NT2/D1 (cell line): ENCODE results near the gene TTC17.
"Not testable (repeated sequence)": the region's sequence is repeated elsewhere in the genome, so short reads cannot be mapped to it uniquely, and the experiment has no call there.

Source experiments
- DNase-seq: peaks from one replicate; pipeline ENCODE4 v3.0.0-alpha.2; 2011; ENCODE audit warnings: low read depth, low spot score
- H3K27me3 ChIP-seq: 2 replicates; pipeline ENCODE4 v1.6.0; 2011; ENCODE audit warnings: mild to moderate bottlenecking; ENCODE audit not compliant: insufficient read length, insufficient read depth
- H3K36me3 ChIP-seq: 2 replicates; pipeline ENCODE4 v1.6.1; 2011; ENCODE audit warnings: mild to moderate bottlenecking, low read length, mixed read lengths; ENCODE audit not compliant: insufficient read depth, insufficient read length
- H3K4me1 ChIP-seq: 2 replicates; pipeline ENCODE4 v1.5.1; 2011; ENCODE audit not compliant: insufficient read depth, insufficient read length
- H3K4me3 ChIP-seq: 2 replicates; pipeline ENCODE4 v1.5.1; 2011; ENCODE audit warnings: low read depth; ENCODE audit not compliant: insufficient read length
- H3K9ac ChIP-seq: 2 replicates; pipeline ENCODE4 v1.6.0; 2011; ENCODE audit warnings: low read depth; ENCODE audit not compliant: insufficient read length
- H3K9me3 ChIP-seq: 2 replicates; pipeline ENCODE4 v1.5.1; 2011; ENCODE audit warnings: mild to moderate bottlenecking, low read length; ENCODE audit not compliant: insufficient read depth
- SUZ12 ChIP-seq: IDR thresholded peaks from 2 replicates; pipeline ENCODE4 v1.6.1; 2011; ENCODE audit not compliant: insufficient read length, insufficient read depth; ENCODE audit errors: extremely low read depth
- YY1 ChIP-seq: IDR thresholded peaks from 2 replicates; pipeline ENCODE4 v1.6.1; 2011; ENCODE audit not compliant: insufficient read length, insufficient read depth
- ZNF274 ChIP-seq: IDR thresholded peaks from 2 replicates; pipeline ENCODE4 v1.6.1; 2011; ENCODE audit warnings: mild to moderate bottlenecking, low read depth, low read length

The TTC17 gene

DNA sequence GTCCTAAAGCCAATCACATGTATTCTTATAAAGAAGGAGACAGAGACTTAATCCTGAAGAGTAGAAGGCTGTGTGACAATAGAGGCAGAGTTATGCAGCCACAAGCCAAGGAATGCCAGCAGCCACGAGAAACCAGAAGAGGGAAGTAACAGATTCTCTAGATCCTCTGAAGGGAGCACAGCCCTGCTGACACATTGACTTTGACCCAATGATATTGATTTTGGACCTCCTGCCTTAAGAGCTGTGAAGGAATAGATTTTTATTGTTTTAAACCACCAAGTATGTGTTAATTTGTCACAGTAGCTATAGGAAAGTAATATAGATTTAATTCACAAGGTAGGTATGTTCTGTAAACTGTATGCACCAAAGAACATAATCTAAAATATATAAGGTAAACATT lies 103.6 kb downstream of the TTC17 start:
- H3K4me1 ChIP-seq, result no peaks in the 10 kb centered on the region
- H3K36me3 ChIP-seq, result peaks cover 70% of the 10 kb centered on the region
- no peak for TF ChIP-seq SUZ12
- TF ChIP-seq YY1, result no peak
- no peak for TF ChIP-seq ZNF274
- H3K9ac ChIP-seq, result no peak overlapping the region
- no peak for DNase-seq
- peaks cover 19% of the 10 kb centered on the region for H3K9me3 ChIP-seq
- H3K27me3 ChIP-seq, result no peaks in the 10 kb centered on the region
- no peak overlapping the region for H3K4me3 ChIP-seq

DNA sequence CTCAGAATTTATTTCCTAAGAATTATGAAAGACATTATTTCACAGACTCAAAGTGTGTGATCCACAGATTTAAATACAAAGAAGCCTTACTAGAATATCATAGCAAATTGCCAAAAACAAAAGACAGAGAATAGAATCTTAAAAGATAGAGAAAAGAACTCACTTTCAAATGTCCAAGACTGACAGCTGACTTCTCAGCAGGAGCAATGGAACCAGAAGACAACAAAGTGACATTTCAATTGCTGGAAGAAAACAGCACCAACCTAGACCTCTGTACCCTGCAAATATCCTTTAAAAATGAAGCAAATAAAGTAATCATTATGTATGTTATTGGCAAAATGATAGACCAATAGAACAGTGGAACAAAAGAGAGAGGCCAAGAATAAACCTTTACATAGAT lies 109.2 kb downstream of the TTC17 start:
- Histone ChIP-seq H3K9me3 (peaks cover 24% of the 10 kb centered on the region), H3K27me3 (no peaks in the 10 kb centered on the region), H3K4me1 (no peaks in the 10 kb centered on the region), H3K36me3 (peaks cover 42% of the 10 kb centered on the region), H3K4me3 (no peak overlapping the region), H3K9ac (no peak overlapping the region)
- TF ChIP-seq SUZ12 (no peak), ZNF274 (no peak), YY1 (no peak)
- no peak for DNase-seq

DNA sequence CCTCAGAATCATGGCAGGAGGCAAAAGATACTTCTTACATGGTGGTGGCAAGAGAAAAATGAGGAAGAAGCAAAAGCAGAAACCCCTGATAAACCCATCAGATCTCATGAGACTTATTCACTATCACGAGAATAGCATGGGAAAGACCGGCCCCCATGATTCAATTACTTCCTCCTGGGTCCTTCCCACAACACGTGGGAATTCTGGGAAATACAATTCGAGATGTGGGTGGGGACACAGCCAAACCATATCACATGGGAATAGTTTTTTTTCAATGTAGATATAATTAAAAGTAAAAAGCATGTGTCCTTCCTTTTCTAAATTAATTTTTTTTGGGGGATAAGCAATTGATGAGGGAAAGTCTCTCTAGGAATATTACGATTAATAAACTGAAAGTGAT lies 118.8 kb downstream of the TTC17 start:
- H3K27me3 ChIP-seq, H3K36me3 ChIP-seq, H3K4me1 ChIP-seq, H3K4me3 ChIP-seq, H3K9ac ChIP-seq, DNase-seq: not testable (repeated sequence)
- H3K9me3 ChIP-seq, result peaks cover 37% of the 10 kb centered on the region

DNA sequence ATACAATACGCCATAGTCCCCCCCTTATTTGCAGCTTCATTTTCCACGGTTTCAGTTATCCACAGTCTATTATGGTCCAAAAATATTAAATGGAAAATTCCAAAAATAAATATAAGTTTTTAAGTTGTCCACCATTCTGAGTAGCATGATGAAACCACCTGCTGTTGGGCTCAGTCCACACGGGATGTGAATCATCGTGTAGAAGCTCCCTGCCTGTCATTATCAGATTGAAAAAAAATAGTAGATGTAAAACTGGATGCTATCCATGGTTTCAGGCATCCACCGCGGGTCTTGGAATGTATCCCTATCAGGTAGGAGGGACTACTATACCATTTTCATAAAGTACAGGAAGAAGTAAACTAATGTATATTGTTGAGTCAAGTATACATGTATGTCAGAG lies 127.4 kb downstream of the TTC17 start:
- no peak for TF ChIP-seq SUZ12
- no peak for TF ChIP-seq ZNF274
- no peak for TF ChIP-seq YY1
- DNase-seq, result no peak
- H3K4me3 ChIP-seq, result no peak overlapping the region

DNA sequence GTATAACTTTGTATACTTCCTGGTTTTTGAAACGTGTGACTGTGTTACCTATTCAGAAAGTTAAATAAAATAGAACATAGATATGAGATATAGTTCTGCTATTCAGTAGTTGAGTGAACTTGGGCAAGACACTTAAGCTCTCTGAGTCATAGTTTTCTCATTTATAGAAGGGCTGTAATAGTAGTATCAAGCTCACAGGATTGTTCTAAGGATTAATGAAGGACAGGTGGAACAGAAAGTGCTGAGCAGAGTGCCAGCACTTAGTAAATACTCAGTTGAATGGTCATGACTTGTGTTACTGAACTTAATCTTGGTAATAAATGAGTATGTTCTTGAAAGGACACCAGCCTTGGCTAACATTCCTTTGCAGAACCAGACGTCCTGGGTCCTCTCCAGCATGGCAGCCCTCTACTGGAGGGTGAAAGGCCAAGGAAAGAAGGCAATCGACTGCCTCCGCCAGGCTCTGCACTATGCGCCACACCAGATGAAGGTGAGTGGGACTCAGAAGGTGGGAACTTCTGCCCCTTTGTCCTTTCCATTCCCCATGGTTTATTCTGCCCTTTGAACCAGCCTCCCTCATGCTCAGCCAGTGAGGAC lies 131.2 kb downstream of the TTC17 start:
- Histone ChIP-seq H3K36me3 (peaks cover 50% of the 10 kb centered on the region), H3K9ac (no peak overlapping the region), H3K9me3 (no peaks in the 10 kb centered on the region), H3K4me1 (no peaks in the 10 kb centered on the region), H3K4me3 (no peak overlapping the region), H3K27me3 (no peaks in the 10 kb centered on the region)
- TF ChIP-seq SUZ12 (no peak), YY1 (no peak)
- DNase-seq, result no peak

More for the DNA sequence above, 127.4 kb downstream of the TTC17 start:
- Histone ChIP-seq H3K27me3 (no peaks in the 10 kb centered on the region), H3K9ac (no peak overlapping the region), H3K36me3 (peaks cover 17% of the 10 kb centered on the region), H3K9me3 (no peaks in the 10 kb centered on the region), H3K4me1 (no peaks in the 10 kb centered on the region)

DNA sequence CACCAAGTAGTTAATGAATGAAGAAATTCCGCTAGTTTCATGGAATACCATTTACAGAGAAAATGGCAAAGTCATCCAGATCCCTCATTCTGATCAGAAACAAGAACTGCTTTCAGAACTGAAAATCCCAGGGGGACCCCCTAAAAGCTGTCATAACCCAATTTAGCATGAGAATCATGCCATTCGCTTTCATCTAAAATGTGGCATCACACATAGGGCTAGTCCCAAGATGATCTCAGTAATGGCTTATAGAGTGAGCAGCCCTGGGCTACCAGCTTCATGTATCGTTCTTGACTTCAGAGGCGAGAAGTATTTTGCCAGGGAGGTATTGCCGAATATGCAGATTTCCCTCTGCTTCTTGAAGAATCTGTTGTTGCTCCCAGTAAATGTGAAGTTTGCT lies 134.0 kb downstream of the TTC17 start:
- DNase-seq, result no peak
- Histone ChIP-seq H3K4me3 (no peak overlapping the region), H3K27me3 (no peaks in the 10 kb centered on the region), H3K9ac (no peak overlapping the region), H3K9me3 (no peaks in the 10 kb centered on the region), H3K36me3 (peaks cover 54% of the 10 kb centered on the region), H3K4me1 (no peaks in the 10 kb centered on the region)
- no peak for TF ChIP-seq YY1
- TF ChIP-seq SUZ12, result no peak
- no peak for TF ChIP-seq ZNF274

DNA sequence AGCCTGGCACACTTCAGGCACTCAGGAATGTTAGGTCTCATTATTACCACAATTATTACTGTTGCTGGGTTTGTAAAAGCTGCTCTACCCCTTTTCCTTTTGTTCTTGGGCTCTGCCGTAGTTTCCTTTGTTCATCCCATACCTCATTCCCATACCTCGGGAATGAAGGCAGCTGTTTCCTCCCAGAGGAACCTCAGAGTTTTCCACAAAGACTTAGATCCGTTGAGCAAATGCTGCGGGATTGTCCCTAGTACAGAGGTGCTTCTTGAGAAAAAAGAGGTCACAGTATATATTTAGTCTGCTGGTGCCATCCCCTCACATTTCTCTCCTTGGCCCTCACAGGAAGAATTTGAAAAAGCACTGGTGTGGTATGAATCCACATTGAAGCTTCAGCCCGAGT lies 134.7 kb downstream of the TTC17 start:
- no peak for DNase-seq
- no peaks in the 10 kb centered on the region for H3K4me1 ChIP-seq
- H3K36me3 ChIP-seq, result peaks cover 54% of the 10 kb centered on the region

DNA sequence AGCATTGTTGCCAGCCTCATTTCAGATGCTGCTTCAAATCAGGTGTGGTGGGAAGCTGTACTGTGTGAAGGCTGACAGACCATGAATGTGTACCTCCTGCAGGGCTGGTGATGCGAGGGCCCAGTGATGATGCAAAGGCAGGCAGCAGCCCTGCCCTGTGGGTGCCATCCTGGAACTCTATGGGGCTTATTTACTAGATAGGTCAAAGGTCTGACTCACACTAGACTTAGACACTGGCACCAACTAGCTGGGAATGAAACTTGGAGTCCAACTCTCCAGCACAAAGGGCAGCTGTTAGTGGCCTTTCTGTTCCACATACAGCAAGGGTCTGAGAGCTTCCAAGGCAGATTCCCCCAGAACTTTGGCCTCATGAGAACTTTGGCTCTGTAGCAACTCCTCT lies 138.4 kb downstream of the TTC17 start:
- TF ChIP-seq ZNF274 (no peak), SUZ12 (no peak), YY1 (no peak)
- Histone ChIP-seq H3K9me3 (0 out of 2 replicates have a peak, but pooled peaks cover 8% of the 10 kb centered on the region), H3K36me3 (peaks cover 30% of the 10 kb centered on the region), H3K4me3 (no peak overlapping the region), H3K27me3 (no peaks in the 10 kb centered on the region), H3K4me1 (no peaks in the 10 kb centered on the region), H3K9ac (no peak overlapping the region)
- no peak for DNase-seq

More for the DNA sequence above, 134.7 kb downstream of the TTC17 start:
- Histone ChIP-seq H3K9ac (no peak overlapping the region), H3K9me3 (no peaks in the 10 kb centered on the region), H3K4me3 (no peak overlapping the region), H3K27me3 (no peaks in the 10 kb centered on the region)
- no peak for TF ChIP-seq ZNF274
- no peak for TF ChIP-seq YY1
- no peak for TF ChIP-seq SUZ12
